ENCODE results near the gene NOS1AP. TPM values are rescaled to one million over a fixed set of nuclear protein-coding genes. Genes with fewer than 3 reads are reported as not detected.
A peak's percentile ranks its signal among the peaks of the same experiment; 100 is the strongest.

NOS1AP gene
- total and polyA plus RNA-seq, 9 of the 15 experiments (the other 6 are each of a cell fraction or from before 2014, with no cell fraction given) = 0.07 to 1.5 (median 0.22) TPM

DNA sequence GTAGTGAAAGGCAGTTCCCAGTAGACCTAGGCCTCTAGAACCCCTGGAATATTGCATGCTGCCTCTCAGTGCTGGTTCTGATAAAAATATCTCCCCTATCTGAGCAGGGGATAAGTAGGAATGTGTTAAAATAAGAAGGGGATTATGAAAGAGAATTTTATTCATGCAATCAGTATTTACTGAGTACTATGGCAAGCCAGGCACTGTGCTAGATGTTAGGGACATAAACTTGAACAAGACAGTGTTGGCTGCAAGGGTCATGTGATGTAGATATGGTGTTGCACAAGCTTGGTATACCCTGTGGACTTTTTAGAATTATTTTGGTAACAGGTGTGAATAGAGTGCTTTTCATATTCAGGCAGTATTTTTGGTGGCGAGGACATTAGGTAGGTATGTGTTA, 23.6 kb downstream of the NOS1AP start:
- H2AFZ ChIP-seq (ENCODE audit: low read depth, low read length) = no peak overlapping the region
- in situ Hi-C loops (cut with MboI) (no loop called here), intact Hi-C loops (cut with micrococcal nuclease) (no loop called here)
- H3K27ac ChIP-seq (ENCODE audit: extremely low read depth, low read depth, low read length) = no peak overlapping the region
- no peaks in the 10 kb centered on the region for H3K9me1 ChIP-seq (ENCODE audit: control insufficient read depth, insufficient read depth, low read length)
- WGBS (ENCODE audit: insufficient coverage, low coverage, missing lambda C conversion rate) = 18% methylated on average over 1 of the region's 1 CpG
- no peaks in the 10 kb centered on the region for H3K9me3 ChIP-seq (replicated peaks; ENCODE audit: control insufficient read depth, insufficient read depth, low read depth, low read length)
- no peaks in the 10 kb centered on the region; the same call in 2 of the 3 replicates for H3K36me3 ChIP-seq (ENCODE audit: control insufficient read depth, insufficient read depth, low read length)
- H3K4me3 ChIP-seq = no peak overlapping the region
- peaks cover 0 to 1% of the 10 kb centered on the region in 2 experiments; a peak in 2 of 5 replicates for H3K27me3 ChIP-seq (ENCODE audit: control insufficient read depth in 2 of 2, insufficient read depth in 2 of 2, low read length in 2 of 2)
- no peaks in the 10 kb centered on the region; a peak in 1 of 5 replicates for H3K4me1 ChIP-seq (replicated peaks in 1 of 2; ENCODE audit: control insufficient read depth in 2 of 2, insufficient read depth in 2 of 2, low read length in 2 of 2)
- H3K9ac ChIP-seq (ENCODE audit: insufficient read depth in 1 of 2, low read depth in 2 of 2, low read length in 2 of 2) = no peak overlapping the region
- BruUV-seq (replicated peaks) = no TSS peak
- POLR2A ChIA-PET = no interaction called here
- ATAC-seq (no peak), FAIRE-seq (no peak), DNase-seq (ENCODE audit: extremely low read depth in 1 of 4, low spot score in 3 of 4) (no peak)
- H3K79me2 ChIP-seq (ENCODE audit: control insufficient read depth, insufficient read depth, low read length) = no peaks in the 10 kb centered on the region
- H3K4me2 ChIP-seq (ENCODE audit: insufficient read depth, low read length) = no peak overlapping the region
- CTCF ChIA-PET (ENCODE audit: low intra/inter-chr PET ratio) = no interaction called here
- no peaks in the 10 kb centered on the region for H4K20me1 ChIP-seq (replicated peaks; ENCODE audit: control insufficient read depth, insufficient read depth, low read length)
- TF ChIP-seq ARID4B (CRISPR knock-in tag; IDR thresholded peaks at IDR 0.05) (no peak), BRD9 (IDR thresholded peaks at IDR 0.05; ENCODE audit: low read depth, partially characterized antibody) (no peak), TFE3 (CRISPR knock-in tag; IDR thresholded peaks at IDR 0.05) (peak; percentile 44; the same call in 1 of the 2 replicates), NR4A1 (CRISPR knock-in tag; IDR thresholded peaks at IDR 0.05) (no peak), NR4A1 (tag; IDR thresholded peaks at IDR 0.05) (no peak), NELFE (IDR thresholded peaks at IDR 0.05; ENCODE audit: insufficient read depth, insufficient read length) (no peak)
- TF ChIP-seq, protein P1, sequence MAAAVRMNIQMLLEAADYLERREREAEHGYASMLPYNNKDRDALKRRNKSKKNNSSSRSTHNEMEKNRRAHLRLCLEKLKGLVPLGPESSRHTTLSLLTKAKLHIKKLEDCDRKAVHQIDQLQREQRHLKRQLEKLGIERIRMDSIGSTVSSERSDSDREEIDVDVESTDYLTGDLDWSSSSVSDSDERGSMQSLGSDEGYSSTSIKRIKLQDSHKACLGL (CRISPR knock-in tag; IDR thresholded peaks at IDR 0.05; ENCODE audit: borderline replicate concordance, poor library complexity, severe bottlenecking) = no peak
